Stimulated activated naive CD4-positive, alpha-beta T cell treated with Interleukin-2 at 50 U/mL for 16 hours (primary cell): Measurements from ENCODE around the gene ARHGAP23.

ENCODE experiments used
- DNase-seq: peaks from one replicate; lab custom pipeline; 2025; lab: John Stamatoyannopoulos, UW

Gene ARHGAP23

GRCh38 chr17:38428112-38428642 is at the start of gene ARHGAP23:
Gene ARHGAP23, plus strand, starts transcription at chr17:38428464. Its CDS starts 22 bp downstream, at chr17:38428486.
- peak; percentile 32 for DNase-seq

GRCh38 chr17:38379448-38379847 is 48.8 kb upstream of the ARHGAP23 start:
- no peak for DNase-seq

GRCh38 chr17:38395090-38395489 is 33.2 kb upstream of the ARHGAP23 start:
- no peak for DNase-seq

GRCh38 chr17:38397227-38397626 is 31.0 kb upstream of the ARHGAP23 start:
- no peak for DNase-seq

GRCh38 chr17:38400286-38400685 is 28.0 kb upstream of the ARHGAP23 start:
- no peak for DNase-seq

GRCh38 chr17:38401459-38401858 is 26.8 kb upstream of the ARHGAP23 start:
- DNase-seq, result no peak

GRCh38 chr17:38402897-38403296 is 25.4 kb upstream of the ARHGAP23 start:
- DNase-seq, result no peak

- DNase-seq, result no peak
Observed at GRCh38 chr17:38403491-38403890, 24.8 kb upstream of the ARHGAP23 start.

GRCh38 chr17:38404174-38404943 is 23.9 kb upstream of the ARHGAP23 start:
- DNase-seq, result no peak

- DNase-seq, result no peak
Observed at GRCh38 chr17:38405654-38406053, 22.6 kb upstream of the ARHGAP23 start.

- no peak for DNase-seq
Observed at GRCh38 chr17:38410201-38410600, 18.1 kb upstream of the ARHGAP23 start.

- no peak for DNase-seq
Observed at GRCh38 chr17:38415250-38416194, 12.7 kb upstream of the ARHGAP23 start.

- no peak for DNase-seq
Observed at GRCh38 chr17:38416840-38417209, 11.4 kb upstream of the ARHGAP23 start.

- DNase-seq, result no peak
Observed at GRCh38 chr17:38417210-38417951, 10.9 kb upstream of the ARHGAP23 start.

GRCh38 chr17:38418062-38418692 is 10.1 kb upstream of the ARHGAP23 start:
- no peak for DNase-seq

- no peak for DNase-seq
Observed at GRCh38 chr17:38418693-38419507, 9.4 kb upstream of the ARHGAP23 start.

- DNase-seq, result no peak
Observed at GRCh38 chr17:38419508-38419981, 8.7 kb upstream of the ARHGAP23 start.

- no peak for DNase-seq
Observed at GRCh38 chr17:38420518-38420917, 7.7 kb upstream of the ARHGAP23 start.

- DNase-seq, result no peak
Observed at GRCh38 chr17:38421171-38421841, 7.0 kb upstream of the ARHGAP23 start.
